Measurements from ENCODE around the gene GTF2E1. TPM values are rescaled to one million over a fixed set of nuclear protein-coding genes. Genes with fewer than 3 reads are reported as not detected.

The GTF2E1 gene
- total RNA-seq, 1 donor from 2014 or later, result 12.9 TPM

DNA sequence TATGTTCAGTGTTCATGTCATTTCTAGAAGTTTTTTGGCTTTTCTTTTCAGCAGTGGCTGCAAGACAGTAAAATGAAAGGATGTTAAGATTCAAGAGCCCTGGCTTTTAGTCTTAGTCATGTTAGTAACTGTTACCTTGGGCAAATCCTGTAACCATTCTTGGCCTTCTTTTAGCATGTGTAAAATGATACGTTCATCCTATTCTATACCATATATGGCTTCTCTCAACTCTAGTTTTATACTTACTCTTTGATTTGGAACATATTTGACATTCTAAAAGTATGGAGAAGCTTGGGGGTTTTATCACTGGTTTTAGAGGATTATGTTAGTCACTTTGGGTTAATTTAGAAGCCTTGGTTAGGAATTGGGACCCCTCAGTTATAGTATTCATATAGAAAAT lies 20.1 kb downstream of the GTF2E1 start:
- Histone ChIP-seq H3K4me3 (no peak overlapping the region), H3K27ac (replicated peaks) (no peak overlapping the region), H3K9me3 (replicated peaks) (no peaks in the 10 kb centered on the region), H3K36me3 (no peaks in the 10 kb centered on the region), H3K4me1 (peaks cover 22% of the 10 kb centered on the region), H3K27me3 (ENCODE audit: low read depth) (no peaks in the 10 kb centered on the region)
- no peak for DNase-seq
- TF ChIP-seq, protein P1, sequence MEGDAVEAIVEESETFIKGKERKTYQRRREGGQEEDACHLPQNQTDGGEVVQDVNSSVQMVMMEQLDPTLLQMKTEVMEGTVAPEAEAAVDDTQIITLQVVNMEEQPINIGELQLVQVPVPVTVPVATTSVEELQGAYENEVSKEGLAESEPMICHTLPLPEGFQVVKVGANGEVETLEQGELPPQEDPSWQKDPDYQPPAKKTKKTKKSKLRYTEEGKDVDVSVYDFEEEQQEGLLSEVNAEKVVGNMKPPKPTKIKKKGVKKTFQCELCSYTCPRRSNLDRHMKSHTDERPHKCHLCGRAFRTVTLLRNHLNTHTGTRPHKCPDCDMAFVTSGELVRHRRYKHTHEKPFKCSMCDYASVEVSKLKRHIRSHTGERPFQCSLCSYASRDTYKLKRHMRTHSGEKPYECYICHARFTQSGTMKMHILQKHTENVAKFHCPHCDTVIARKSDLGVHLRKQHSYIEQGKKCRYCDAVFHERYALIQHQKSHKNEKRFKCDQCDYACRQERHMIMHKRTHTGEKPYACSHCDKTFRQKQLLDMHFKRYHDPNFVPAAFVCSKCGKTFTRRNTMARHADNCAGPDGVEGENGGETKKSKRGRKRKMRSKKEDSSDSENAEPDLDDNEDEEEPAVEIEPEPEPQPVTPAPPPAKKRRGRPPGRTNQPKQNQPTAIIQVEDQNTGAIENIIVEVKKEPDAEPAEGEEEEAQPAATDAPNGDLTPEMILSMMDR (IDR thresholded peaks at IDR 0.05; ENCODE audit: borderline replicate concordance), result no peak
- intact Hi-C loops (cut with micrococcal nuclease), result no loop called here

DNA sequence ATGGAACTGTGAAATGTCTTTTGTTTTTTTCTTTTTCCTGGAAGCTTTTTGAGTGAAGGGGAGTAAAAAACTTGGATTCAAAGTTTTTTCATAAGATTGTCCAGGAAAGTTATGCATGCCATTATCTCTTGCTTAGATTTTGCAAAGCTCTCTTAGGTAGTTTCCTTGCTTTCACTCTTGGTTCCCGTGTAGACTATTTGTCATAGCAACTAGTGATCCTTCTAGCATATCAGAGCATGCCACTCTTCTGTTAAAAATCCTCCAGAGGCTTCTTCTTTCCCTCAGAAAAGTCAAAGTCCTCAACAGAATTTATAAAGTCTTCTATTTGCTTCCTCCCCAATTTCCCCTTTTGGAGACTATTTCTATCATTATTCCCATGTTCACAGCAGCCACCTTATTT lies 21.1 kb downstream of the GTF2E1 start:
- H3K9me3 ChIP-seq (replicated peaks), result no peaks in the 10 kb centered on the region
- DNase-seq, result no peak
- TF ChIP-seq, protein P1 (IDR thresholded peaks at IDR 0.05; ENCODE audit: borderline replicate concordance), result no peak
- no peak overlapping the region for H3K4me3 ChIP-seq
- no peak overlapping the region for H3K27ac ChIP-seq (replicated peaks)
- intact Hi-C loops (cut with micrococcal nuclease), result no loop called here
- H3K27me3 ChIP-seq (ENCODE audit: low read depth), result no peaks in the 10 kb centered on the region
- H3K36me3 ChIP-seq, result no peaks in the 10 kb centered on the region
- peaks cover 22% of the 10 kb centered on the region for H3K4me1 ChIP-seq

DNA sequence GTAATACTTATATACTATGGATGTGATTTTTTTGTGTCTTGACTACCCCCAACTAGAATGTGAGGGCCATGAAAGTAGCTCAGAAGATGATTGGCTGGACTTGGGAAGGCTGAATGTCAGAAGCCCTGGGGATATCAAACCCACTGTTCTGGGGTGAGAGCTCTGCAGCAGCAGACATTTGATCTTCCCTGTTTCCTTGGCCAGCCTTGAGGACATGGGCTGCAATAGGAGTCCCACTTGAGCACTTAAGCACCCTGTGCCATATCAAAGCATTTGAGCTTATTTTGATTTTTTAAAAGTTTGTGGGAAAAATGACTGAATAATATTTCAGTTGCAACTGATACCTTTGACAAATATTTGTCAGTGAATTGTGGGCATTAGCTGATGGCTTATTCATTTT lies 21.7 kb downstream of the GTF2E1 start:
- H3K27ac ChIP-seq (replicated peaks), result no peak overlapping the region
- no peak for DNase-seq
- H3K4me3 ChIP-seq, result no peak overlapping the region
- H3K9me3 ChIP-seq (replicated peaks), result no peaks in the 10 kb centered on the region
- intact Hi-C loops (cut with micrococcal nuclease), result no loop called here
- H3K4me1 ChIP-seq, result peaks cover 22% of the 10 kb centered on the region
- H3K36me3 ChIP-seq, result no peaks in the 10 kb centered on the region
- H3K27me3 ChIP-seq (ENCODE audit: low read depth), result no peaks in the 10 kb centered on the region
- TF ChIP-seq, protein P1 (IDR thresholded peaks at IDR 0.05; ENCODE audit: borderline replicate concordance), result no peak

DNA sequence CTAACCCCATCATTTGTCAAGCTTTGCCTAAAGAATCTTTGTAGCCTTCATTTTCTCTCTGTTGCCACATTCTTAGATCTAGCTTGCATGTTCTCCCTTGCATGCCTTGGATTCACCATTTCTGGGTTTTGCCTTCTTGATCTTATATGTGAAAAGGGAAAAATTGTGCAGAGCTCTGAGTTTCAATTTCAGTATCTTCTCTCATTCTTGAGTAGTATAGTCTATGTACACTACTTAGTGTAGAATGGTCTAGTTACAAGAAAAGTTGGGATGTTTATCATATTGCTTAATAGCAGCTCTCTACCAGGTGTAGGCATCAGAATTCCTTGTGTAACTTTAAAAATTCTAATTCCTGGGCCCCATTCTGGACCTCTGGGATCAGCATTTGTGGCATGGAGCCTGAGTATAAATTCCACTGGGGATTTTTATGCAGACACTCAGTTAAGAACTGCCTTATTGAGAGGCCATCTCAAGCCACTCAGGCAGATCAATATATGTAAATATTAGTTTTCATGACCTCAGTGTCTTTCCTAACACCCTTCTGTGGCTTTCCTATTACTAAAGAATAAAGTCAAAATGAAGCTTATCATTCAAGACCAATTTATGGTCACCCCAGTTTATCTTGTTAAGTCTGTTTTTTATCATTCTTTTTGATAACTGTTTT lies 23.4 kb downstream of the GTF2E1 start:
- Histone ChIP-seq H3K36me3 (peaks cover 5% of the 10 kb centered on the region), H3K4me1 (peaks cover 22% of the 10 kb centered on the region), H3K4me3 (no peak overlapping the region), H3K27me3 (ENCODE audit: low read depth) (no peaks in the 10 kb centered on the region), H3K9me3 (replicated peaks) (no peaks in the 10 kb centered on the region), H3K27ac (replicated peaks) (no peak overlapping the region)
- intact Hi-C loops (cut with micrococcal nuclease), result no loop called here
- TF ChIP-seq, protein P1 (IDR thresholded peaks at IDR 0.05; ENCODE audit: borderline replicate concordance), result no peak
- no peak for DNase-seq

DNA sequence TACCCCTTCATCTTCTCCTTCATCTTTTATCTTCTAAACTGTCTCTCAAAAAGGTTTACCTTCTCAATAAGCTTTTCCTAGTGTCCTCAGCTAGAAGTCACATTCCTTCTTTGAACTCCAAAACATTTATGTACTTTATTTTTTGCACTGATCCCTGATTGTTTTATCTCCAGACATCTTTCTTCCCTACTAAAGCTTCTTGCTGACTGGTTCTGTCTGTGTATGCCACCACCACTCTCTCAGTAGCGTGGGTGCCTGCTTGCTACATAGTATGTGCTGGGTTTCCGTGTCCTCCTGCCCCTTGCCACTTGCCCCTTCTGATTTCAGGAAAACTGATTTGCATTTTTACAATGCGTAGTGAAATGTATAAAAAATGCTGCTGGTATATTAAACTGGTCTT lies 24.0 kb downstream of the GTF2E1 start:
- Histone ChIP-seq H3K27ac (replicated peaks) (no peak overlapping the region), H3K4me1 (peaks cover 25% of the 10 kb centered on the region), H3K27me3 (ENCODE audit: low read depth) (no peaks in the 10 kb centered on the region), H3K4me3 (no peak overlapping the region), H3K9me3 (replicated peaks) (no peaks in the 10 kb centered on the region), H3K36me3 (peaks cover 8% of the 10 kb centered on the region)
- intact Hi-C loops (cut with micrococcal nuclease), result no loop called here
- no peak for DNase-seq
- TF ChIP-seq, protein P1 (IDR thresholded peaks at IDR 0.05; ENCODE audit: borderline replicate concordance), result no peak
